Activated T-helper 1 cell treated with Interleukin-2 at 50 U/mL for 16 hours (primary cell): ENCODE results near the gene SHC3.

Experiments used
- DNase-seq: peaks from one replicate; pipeline ENCODE4 v3.0.0-alpha.2; 2020; ENCODE audit warnings: low read depth

The SHC3 gene

DNA sequence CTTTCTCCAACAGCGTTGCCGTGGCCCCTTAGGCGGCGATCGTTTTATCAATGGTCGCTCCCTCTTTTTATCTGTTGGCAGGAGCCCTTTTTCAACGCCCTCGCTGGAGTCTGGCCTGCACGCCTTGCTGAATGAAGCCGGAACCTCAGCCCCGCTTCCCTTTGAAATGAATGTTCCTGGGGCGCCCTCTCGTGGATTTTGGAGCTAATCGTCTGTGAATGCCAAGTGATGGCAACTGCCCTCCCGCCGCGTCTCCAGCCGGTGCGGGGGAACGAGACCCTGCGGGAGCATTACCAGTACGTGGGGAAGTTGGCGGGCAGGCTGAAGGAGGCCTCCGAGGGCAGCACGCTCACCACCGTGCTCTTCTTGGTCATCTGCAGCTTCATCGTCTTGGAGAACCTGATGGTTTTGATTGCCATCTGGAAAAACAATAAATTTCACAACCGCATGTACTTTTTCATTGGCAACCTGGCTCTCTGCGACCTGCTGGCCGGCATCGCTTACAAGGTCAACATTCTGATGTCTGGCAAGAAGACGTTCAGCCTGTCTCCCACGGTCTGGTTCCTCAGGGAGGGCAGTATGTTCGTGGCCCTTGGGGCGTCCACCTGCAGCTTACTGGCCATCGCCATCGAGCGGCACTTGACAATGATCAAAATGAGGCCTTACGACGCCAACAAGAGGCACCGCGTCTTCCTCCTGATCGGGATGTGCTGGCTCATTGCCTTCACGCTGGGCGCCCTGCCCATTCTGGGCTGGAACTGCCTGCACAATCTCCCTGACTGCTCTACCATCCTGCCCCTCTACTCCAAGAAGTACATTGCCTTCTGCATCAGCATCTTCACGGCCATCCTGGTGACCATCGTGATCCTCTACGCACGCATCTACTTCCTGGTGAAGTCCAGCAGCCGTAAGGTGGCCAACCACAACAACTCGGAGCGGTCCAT lies 177.4 kb downstream of the SHC3 start:
- peak; percentile 34 for DNase-seq

DNA sequence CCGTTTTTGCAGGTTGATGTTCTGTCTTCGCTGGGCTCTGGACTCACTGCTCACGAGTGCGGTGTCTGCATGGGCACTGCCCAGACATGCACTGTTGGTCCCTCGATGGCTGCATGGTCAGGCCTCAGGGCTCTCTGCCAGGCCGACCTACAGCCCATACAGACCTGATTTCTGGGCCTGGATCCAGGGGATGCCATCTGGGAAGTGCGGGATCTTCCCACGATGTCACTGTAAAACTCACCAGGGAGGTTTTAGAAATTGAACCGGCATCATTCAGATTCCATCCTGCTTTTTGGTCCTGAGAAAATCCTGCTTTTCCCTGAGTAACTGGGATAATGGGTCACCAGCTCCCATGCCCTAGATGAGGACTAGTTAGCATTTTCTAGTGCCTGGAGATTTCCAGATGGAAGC lies 178.2 kb downstream of the SHC3 start:
- DNase-seq, result no peak

DNA sequence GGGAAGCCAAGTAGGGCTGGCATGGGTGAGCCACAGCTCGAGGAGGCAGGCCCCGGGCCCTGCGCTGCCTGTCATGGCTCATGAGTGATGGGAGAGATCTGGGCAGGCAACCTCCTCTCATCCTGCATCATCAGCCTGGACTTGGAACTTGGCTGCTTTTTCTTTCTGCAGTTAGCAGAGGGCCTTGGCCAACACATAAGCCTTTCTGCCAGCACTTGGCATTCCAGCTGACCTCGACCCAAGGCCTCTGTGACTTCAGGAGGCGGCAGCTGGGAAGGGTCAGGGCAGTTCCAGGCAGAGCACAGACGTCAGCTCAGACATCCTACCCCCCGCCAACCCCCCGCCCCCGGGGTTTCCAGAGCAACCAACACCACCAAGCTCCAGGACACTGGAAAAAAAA lies 179.7 kb downstream of the SHC3 start:
- no peak for DNase-seq

DNA sequence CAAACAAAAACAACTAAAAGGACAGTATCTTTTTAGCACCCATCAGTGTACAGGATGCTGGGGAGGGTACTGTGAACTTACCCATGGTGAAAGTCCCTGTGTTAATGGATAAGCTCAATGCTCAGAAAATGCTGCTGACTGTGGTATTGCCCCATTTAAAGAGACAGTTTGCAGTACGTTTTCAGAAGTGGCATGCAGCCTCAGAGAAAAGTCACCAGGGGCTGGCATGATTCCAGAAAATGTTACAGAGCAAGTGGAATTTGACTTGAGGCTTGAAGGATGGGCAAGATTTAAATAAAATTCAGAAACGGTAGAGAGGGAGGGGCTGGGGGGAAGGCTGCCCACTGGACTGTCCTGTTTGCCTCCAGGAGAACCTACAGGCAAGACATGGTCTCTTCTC lies 180.1 kb downstream of the SHC3 start:
- no peak for DNase-seq

DNA sequence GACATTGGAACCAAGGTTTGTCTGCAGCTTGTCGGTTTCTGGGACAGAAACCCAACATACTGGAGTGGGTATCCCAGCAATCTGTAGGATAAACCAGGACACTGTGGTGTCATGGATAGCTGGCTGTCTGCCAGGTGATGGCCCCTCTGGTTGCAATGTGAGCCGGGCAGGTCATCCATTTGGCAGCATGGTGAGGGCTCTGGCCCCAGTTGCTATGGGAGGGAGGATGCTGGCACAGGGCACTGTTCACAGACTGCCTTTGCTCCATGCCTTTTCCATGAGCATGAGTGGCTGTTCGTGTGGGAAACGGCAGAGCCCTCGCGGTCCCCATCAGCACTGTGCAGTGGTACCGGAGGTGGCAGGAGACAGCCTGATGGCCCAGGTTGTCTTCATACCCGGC lies 181.0 kb downstream of the SHC3 start:
- no peak for DNase-seq

DNA sequence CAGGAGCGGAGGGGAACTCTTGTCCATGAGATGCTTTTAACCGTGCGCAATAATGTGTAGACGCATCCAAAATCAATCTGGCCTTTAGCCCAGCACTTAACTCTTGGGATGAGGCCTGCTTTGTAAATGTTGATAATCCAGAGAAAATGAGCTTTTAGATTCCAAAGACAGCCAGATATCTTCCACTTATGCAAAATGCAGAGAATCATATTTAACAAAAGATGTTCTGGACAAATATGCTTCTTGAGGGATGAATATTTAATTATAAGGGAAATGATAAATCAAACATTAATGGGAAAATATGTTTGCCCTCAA lies 181.7 kb downstream of the SHC3 start:
- no peak for DNase-seq

DNA sequence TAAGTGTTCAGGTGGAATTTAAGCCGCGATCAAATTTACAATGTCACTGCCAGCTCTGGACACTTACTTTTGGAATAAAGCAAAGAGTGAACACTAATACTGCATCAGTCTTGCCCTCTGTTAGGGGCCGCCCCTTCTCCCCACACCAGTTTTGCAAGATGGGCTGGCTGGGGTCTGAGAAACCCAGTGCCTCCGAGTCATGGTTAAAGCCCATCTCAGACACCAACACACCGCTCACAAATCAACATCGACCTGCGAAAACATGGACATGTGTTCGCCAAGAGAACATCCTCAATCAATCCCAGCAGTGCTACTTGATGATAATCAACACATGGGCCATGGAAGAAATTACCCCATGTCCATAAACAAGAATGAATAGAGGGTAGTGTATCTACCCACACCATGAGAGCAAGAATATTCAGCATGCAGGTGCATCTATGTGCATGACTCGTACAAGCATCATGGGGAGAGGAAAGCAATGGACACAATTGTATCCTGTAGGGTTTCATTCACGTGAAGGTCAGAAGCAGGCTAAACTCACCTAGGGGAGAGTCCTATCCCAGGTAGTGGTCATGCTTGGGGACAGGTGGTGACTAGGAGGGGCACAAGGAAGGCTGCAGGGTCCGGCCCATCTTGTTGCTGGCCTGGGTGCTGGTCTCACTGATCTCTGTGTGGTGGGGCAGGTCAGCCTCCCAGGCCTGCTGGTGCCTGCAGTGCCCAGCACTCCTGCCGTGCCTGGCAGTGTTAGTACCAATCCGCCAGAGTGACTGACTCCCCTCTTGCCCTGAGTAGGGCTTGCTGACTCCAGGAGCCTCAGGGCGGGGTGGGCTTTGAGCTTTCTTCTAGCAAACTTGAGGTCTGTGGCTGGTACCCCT lies 182.3 kb downstream of the SHC3 start:
- DNase-seq, result no peak

DNA sequence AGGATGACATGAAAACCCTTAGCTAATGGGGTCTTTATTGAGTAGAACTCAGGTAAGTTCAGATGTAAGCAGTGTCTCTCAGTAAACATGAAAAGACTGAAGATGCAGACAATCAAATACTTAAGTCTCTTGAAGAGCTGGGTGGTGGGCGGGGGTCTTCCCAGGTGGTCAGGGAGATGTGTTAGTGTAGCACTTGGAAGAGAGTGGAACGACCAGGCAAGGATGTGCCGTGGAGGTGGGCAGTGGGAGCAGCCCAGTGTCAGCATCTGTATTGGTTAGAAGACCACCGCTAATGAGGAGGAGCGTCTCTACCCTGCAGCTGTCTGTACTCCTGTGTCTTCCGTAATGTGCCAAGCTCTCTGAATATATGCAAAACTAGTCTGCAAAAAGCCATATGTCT lies 183.0 kb downstream of the SHC3 start:
- no peak for DNase-seq

DNA sequence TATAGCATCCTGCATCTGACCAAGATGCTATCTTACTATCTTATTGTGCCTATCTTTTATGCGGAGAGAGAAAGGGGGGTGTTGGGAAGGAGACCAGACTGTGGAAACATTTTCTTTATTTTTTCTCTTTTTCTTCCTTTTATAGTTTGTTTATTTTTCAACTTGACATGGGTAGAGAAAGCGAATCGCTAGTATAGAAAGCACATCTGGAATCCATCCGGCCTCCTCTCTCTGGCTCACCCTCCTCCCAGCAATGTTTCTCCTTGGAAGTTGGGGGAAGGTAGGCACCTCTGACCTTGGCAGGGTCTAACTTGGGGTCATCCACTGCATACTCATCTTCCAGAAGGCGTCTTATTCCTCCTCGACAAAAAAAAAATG lies 183.4 kb downstream of the SHC3 start:
- DNase-seq, result no peak

DNA sequence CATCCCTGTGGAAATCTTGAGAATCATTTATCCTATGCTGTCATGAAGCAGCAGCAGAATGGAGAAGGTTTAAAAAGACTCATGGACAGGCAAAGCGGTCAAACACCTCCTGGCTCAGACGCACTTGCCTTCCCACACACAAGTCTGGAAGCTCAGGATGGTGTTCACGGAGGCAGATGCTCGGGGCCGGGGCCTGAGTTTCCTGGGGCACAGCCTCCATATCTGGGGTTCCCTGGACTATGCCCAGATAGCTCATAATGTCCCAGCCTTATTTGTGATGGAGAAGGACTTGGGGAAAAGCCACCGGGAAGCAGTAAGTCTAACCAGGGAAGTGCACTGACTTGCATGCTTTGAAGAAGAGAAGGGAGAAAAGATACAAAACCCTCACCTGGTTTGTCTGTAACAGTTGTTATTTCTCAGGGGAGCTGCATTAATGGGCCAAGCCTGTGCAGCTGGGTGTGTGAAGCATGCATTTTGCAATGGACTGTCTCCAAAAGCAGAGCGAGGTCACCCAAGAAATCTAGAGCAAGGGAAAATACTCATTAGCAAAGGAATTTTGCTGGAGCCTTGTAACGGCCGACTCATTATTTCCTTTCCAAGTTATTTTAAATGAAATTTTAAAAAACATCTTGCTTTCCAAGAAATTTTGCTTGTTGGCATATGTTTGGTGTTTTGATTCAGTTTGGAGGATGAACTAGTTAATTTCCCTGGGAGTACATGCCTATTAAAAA lies 184.0 kb downstream of the SHC3 start:
- no peak for DNase-seq

DNA sequence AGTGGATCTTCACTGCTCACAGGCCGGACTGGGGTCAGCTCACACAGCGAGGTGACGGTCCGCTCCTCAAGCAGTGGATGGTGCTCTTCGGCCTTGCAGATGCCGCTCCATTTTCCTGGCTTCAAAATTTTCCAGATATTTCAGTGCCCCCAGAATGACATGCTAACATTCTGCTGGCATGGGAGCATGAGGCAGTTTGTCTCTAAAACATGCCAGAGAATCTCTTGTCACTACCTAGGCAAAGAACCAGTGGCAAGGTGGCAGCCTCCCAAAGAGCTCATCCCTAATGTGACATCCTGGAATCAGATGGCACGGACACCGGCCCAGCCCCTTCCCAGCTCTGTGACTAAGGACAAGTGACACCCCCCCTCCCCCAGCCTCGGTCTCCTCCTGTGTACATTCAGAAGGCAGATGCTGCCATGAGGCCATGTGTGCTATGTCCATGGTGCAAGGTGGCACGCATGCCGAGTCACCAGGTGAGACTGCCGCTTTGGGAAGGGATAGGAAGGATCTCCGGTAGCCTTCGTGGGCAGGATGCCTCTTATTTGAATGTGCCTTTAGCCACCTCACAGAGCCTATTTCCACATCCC lies 184.7 kb downstream of the SHC3 start:
- no peak for DNase-seq

DNA sequence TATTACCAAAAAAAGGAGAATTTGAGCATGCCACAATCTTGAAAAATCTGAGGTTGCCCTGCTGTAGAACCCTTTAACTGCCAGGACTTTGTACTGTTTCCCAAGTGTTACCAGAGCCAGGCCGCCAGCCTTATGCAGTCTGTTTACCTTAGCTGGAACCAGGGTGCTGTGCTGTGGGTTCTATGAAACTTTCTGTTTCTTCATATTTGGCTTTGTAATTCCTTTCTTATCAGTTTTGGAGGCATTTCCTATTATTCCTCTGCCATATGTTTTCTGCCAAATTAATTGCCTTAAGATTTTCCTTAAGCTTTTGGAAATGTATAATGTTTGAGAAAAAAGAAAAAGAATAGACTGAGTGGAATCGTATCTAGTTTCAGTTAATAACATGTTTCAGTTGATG lies 185.3 kb downstream of the SHC3 start:
- no peak for DNase-seq

DNA sequence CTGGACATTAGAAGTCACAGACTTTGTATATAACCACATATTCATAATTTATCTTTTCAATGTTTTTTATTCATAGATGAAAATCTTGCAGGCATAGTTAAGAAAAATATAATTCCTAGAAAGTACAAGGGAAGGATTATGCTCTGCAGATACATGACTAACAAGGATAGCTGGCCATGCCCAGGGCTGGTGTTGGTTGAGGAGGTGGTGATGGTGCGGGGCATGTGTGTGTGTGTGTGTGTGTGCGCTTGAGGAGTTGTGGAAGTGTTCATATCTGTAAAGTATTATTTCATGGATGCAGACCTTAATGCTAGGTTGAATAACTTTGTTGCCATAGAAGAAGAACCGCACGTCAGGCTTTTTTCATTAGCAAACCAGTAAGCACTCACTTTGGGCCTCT lies 186.1 kb downstream of the SHC3 start:
- no peak for DNase-seq

DNA sequence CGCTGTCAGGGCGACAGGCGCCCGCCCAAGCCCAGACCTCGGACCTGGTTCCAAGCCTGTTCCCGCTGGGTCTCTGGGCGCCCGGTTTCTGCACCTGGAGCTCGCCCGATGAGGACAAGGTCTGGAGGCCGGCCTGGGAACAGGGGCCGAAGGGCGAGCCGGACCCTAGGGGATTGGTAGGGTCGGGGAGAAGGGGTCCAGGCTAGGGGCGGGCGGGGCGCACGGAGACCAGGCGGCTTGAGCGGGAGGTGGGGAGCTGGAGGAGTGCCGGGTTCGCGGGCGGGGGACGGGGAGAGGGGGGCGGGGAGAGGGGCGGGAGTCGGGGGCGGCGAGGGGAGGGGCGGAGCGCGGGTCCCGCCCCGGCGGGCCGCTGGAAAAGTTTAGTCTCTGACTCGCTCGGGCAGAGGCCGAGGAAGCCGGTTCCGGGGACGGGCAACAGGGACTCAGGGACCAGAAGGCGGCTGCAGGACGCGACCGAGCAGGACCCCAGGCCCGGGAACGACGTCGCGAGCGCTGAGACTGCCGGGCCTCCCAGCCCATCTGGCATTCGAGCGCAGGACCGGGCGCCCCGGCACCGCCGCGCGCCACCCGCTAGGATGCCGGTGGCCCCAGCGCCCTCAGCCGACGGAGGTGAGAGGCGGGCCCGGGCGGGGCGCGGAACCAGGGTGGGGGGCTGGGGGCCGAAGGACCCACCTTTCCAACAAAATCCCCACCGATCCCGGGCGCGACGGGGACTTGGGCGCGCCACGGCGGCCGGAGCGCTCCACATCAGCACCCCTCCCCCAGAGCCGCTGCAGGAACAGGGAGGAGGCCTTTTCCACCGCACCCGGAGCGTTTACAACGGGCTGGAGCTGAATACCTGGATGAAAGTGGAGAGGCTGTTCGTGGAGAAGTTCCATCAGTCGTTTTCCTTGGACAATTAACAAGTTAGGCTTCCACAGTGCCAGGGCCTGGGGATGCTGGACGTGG lies 187.3 kb downstream of the SHC3 start, which contains the start of gene S1PR3:
TSS of gene S1PR3 (plus strand) at position 403 of the 969 bp plus-strand sequence. CDS start 9,733 bp downstream, outside the sequence.
- DNase-seq, result no peak

DNA sequence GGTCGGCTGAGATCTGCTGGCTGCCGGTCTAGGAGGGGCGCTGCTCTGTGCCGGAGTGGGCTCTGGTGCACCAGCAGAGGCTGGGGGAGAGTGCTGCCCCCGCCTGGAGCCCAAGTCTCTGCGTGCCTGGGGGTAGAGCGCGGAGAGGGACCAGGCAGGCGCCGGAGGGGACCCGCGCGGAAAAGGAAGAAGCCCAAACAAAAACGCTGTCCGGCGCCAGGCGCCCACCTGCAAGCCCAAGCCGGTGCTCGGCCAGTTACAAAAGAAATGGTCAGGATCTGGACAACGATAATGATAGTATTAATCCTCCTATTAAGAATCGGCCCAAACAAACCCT lies 187.9 kb downstream of the SHC3 start:
- DNase-seq, result no peak

DNA sequence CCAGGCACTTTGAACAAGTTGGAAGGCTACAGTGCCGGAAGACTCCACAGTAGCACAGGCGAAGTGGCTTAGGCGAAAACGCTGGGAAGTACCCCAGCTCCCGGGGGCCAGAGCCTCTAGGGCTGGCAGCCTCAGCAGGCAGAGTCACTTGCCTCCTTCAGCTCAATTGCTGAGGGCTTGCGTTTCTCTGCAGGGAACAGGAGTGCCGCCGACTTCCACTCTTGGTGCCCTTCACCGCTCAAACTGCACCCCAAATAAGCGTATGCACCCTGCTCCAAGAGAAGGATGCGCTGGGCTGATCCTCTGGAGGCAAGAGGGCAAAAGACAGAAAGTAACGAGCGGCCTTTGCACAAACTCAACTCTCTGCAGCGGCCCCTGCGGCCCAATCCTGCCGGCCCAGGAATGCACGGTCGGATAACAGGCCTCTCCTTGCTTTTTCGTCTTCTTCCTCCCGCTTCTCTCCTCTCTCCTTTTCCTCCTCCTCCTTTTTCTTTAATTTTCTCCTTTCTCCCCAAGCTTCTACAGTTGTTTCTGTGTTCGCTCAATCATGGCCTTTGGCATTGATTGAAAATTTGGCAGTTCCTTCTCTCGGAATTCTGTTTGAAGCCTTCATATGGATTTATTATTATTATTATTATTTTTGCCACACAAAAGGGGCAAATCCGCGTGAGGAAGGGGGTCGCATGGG lies 188.4 kb downstream of the SHC3 start:
- no peak for DNase-seq

DNA sequence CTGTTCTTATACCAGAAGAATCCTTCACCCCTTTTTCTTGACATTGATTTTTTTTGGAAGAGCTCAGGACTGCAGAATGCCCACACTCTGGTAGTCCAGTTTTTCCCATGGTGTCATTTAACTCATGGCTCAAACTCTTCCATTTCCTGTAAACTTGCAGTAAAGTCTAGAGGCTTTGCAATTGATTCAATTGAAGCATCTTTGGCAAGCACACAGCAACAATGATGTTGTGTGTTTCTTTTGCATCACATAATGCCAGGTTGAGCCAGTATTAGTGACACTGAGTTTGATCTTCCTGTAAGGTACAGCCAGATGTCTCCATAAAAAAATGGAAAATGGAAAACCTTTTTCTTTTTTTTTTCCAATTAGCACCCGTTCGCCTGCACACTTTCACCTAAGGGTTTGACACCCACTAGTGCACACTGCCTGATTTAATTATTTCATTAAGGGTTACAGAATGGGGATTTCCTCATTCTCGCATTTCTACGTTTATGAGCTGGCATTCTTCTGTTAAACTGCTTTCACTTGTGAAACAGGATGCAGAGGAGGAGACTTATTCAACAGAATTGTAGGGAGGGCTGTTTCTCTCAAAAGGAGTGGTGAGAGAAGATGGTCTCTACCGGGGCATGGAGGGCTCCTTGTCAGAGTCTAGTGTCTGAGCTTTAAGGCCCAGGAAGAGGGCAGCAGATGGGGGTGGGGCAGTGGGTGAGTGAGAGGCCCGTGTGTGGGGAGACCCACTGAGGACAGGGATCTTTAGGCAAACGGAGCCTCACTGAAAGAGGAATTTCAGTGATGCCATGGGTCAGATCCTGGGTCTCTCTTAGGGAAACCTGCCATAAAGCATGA lies 189.6 kb downstream of the SHC3 start:
- DNase-seq, result no peak

DNA sequence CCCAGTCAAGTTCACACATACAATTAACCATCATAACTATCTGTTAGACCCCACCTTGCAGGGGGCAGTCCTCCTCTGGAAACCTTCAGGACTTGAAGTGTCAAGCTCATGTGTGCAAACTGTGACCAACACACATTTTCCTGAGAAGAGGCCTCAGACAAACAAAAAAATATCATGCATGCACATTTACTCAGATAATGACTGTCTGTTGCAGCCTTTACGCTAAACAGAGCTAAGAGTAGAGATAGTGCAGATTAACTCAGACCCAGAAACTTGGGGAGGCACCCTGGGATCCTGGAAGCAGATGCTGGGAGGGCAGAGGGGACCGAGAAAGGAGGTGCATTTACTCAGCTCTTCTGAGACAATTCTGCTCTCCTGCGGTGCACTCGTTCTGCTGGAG lies 191.0 kb downstream of the SHC3 start:
- DNase-seq, result no peak

DNA sequence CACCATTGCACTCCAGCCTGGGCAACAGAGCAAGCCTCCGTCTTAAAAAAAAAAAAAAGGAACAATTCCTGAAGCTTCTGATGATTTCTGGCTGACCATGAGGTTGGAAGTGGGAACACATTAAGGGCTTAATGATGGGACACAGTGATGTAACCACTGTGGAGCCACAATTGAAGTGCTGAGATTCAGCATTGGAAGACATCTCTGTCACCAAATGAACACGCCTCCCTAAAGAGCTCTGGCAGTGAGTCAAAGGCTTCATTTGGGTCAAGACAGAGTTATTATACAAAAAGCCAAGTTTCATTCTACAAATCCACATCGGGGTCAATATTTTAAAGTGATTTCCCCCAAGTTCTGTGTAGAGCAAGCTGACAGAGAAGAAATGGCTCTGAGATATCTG lies 191.8 kb downstream of the SHC3 start:
- DNase-seq, result no peak

DNA sequence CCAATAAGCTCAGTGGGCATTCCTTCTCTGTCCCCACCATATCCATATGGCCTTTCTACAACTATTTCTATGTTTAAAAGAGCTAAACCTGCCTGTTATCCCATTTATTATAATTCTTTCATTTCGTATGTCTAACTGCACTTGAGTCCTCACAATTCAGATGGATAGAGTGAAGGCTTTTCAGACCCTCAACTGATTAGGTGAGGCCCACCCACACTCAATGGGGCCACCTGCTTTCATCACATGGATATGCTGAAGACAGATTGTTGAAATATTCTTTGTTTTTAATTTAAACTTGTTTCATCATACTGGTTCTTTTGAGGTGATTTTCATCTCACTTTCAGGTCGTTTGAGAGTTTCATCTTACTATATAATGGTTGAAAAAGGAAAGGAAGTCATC lies 193.0 kb downstream of the SHC3 start:
- no peak for DNase-seq
